ENCODE measurements around the gene HS3ST2.

DNA sequence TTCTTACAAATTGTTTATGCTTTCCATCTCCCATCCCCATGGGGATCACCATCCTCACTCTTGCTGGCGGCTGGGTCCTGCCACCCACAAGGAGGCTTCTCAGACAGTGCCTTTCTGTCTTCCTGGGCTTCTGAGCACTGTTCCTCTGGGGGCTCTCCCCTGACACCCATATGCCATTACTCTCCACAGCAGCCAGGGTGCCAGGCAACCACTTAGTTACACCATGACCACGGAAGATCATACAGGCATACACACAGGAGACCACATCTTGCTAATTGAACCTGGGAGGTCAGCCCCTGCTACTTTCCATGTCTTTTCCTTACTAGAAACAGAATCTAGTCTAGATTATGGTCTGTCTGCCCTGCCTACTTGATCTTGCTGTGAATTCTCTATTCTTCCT is 27.7 kb upstream of the HS3ST2 start:
- TF ChIP-seq, protein P1, sequence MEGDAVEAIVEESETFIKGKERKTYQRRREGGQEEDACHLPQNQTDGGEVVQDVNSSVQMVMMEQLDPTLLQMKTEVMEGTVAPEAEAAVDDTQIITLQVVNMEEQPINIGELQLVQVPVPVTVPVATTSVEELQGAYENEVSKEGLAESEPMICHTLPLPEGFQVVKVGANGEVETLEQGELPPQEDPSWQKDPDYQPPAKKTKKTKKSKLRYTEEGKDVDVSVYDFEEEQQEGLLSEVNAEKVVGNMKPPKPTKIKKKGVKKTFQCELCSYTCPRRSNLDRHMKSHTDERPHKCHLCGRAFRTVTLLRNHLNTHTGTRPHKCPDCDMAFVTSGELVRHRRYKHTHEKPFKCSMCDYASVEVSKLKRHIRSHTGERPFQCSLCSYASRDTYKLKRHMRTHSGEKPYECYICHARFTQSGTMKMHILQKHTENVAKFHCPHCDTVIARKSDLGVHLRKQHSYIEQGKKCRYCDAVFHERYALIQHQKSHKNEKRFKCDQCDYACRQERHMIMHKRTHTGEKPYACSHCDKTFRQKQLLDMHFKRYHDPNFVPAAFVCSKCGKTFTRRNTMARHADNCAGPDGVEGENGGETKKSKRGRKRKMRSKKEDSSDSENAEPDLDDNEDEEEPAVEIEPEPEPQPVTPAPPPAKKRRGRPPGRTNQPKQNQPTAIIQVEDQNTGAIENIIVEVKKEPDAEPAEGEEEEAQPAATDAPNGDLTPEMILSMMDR (IDR thresholded peaks at IDR 0.05) = no peak
- TF ChIP-seq POLR2A (IDR thresholded peaks at IDR 0.05) = no peak

Data from body of pancreas (tissue), 4 donors.